ENCODE measurements around the gene PRR3.
A peak's percentile ranks its signal among the peaks of the same experiment; 100 is the strongest.

PRR3 gene

DNA sequence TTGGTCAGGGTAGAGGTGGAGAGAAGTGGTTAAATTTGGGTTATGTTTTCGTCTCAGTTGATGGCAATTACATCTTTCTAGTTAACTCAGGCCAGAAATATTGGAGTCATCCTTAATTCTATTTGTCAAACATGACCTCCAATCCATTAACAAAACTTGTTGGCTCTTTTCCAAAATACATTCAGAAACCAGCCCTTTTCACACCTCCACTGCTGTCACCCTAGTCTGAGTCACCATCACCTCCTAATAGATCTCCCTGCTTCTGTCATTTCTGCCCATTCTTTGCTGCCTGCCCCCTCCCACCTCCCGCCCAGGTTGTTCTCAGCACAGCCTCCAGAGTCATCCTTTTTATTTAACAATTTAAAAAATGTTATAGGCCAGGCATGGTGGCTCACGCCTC lies 11.2 kb downstream of the PRR3 start:
- no peak for DNase-seq (ENCODE audit: low read depth)
- TF ChIP-seq, protein P1, sequence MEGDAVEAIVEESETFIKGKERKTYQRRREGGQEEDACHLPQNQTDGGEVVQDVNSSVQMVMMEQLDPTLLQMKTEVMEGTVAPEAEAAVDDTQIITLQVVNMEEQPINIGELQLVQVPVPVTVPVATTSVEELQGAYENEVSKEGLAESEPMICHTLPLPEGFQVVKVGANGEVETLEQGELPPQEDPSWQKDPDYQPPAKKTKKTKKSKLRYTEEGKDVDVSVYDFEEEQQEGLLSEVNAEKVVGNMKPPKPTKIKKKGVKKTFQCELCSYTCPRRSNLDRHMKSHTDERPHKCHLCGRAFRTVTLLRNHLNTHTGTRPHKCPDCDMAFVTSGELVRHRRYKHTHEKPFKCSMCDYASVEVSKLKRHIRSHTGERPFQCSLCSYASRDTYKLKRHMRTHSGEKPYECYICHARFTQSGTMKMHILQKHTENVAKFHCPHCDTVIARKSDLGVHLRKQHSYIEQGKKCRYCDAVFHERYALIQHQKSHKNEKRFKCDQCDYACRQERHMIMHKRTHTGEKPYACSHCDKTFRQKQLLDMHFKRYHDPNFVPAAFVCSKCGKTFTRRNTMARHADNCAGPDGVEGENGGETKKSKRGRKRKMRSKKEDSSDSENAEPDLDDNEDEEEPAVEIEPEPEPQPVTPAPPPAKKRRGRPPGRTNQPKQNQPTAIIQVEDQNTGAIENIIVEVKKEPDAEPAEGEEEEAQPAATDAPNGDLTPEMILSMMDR (IDR thresholded peaks at IDR 0.05; ENCODE audit: control insufficient read depth, extremely low read depth, insufficient read depth) = no peak
- no peak overlapping the region for H3K4me3 ChIP-seq (ENCODE audit: low read depth, low read length)

GRCh38 chr6:30570263-30570662 lies 13.2 kb downstream of the PRR3 start:
- TF ChIP-seq, protein P1 (IDR thresholded peaks at IDR 0.05; ENCODE audit: control insufficient read depth, extremely low read depth, insufficient read depth) = no peak
- peak overlapping the region; percentile 84 for H3K4me3 ChIP-seq (ENCODE audit: low read depth, low read length)

GRCh38 chr6:30570740-30571074 lies 13.6 kb downstream of the PRR3 start:
- peak overlapping the region; percentile 84 for H3K4me3 ChIP-seq (ENCODE audit: low read depth, low read length)
- TF ChIP-seq, protein P1 (IDR thresholded peaks at IDR 0.05; ENCODE audit: control insufficient read depth, extremely low read depth, insufficient read depth) = no peak
- DNase-seq (ENCODE audit: low read depth) = no peak

More at GRCh38 chr6:30570263-30570662, 13.2 kb downstream of the PRR3 start:
- DNase-seq (ENCODE audit: low read depth) = no peak

DNA sequence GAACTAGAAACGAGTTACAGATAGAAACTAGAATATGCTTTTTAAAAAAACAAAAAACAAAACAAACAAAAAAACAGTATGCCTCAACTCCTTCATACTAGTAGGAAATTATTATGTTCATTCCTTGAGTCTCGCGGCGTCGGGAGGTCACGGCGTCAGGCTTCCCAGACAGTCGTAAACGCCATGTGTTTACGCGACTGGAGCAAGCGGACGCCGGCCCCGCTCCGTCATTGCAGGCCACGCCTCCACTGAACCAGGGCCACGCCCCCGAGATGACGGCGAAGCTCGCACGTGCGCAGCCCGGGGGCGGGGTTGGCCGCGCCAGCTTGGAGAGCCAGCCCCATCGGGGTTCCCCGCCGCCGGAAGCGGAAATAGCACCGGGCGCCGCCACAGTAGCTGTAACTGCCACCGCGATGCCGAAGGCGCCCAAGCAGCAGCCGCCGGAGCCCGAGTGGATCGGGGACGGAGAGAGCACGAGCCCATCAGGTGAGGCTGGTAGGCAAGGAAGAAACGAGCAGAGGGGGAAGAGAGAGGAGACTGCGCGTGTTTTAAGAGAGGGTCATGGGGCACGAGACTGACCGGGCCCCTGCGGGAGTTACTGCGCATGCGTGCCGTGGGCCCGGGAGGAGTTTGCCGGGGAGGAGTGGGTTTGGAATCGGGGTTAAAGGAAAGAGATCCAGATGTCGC lies 14.1 kb downstream of the PRR3 start, which contains the start of gene ABCF1:
Gene ABCF1, plus strand, starts transcription at position 368 of the 687 bp plus-strand sequence. Its CDS starts 46 bp downstream, at position 414.
- H3K4me3 ChIP-seq (ENCODE audit: low read depth, low read length) = peak within 1 kb of the TSS; percentile 84
- peak; percentile 88 for DNase-seq (ENCODE audit: low read depth)
- TF ChIP-seq, protein P1 (IDR thresholded peaks at IDR 0.05; ENCODE audit: control insufficient read depth, extremely low read depth, insufficient read depth) = no peak

- no peak for DNase-seq (ENCODE audit: low read depth)
- TF ChIP-seq, protein P1 (IDR thresholded peaks at IDR 0.05; ENCODE audit: control insufficient read depth, extremely low read depth, insufficient read depth) = no peak
- peak overlapping the region; percentile 84 for H3K4me3 ChIP-seq (ENCODE audit: low read depth, low read length)
Observed at GRCh38 chr6:30571762-30572082, 14.6 kb downstream of the PRR3 start.

DNA sequence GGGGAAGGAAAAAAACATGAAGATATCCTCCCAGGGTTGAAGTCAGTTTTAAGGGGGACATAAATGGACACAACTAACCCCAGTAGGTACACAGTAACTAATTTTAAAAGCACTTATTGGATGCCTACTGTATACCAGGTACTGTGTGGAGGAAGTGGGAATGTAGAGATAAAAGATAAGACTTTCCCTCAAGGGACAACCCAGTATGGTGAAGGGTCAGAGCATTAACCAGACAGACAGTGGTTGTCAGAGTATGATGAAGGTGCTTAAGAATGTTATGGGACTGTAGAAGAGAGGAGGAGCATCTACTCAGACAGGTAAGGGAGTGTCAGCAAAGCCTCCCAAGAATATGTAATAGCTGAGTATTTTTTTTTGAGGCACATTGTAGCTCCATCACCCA lies 15.1 kb downstream of the PRR3 start:
- TF ChIP-seq, protein P1 (IDR thresholded peaks at IDR 0.05; ENCODE audit: control insufficient read depth, extremely low read depth, insufficient read depth) = no peak
- peak overlapping the region; percentile 84 for H3K4me3 ChIP-seq (ENCODE audit: low read depth, low read length)
- no peak for DNase-seq (ENCODE audit: low read depth)

- no peak for DNase-seq (ENCODE audit: low read depth)
- TF ChIP-seq, protein P1 (IDR thresholded peaks at IDR 0.05; ENCODE audit: control insufficient read depth, extremely low read depth, insufficient read depth) = no peak
- no peak overlapping the region for H3K4me3 ChIP-seq (ENCODE audit: low read depth, low read length)
Observed at GRCh38 chr6:30573113-30573512, 16.0 kb downstream of the PRR3 start.
